Fibroblast of lung (primary cell): ENCODE data around the gene SPDYE16.
"Not testable (repeated sequence)": the region's sequence is repeated elsewhere in the genome, so short reads cannot be mapped to it uniquely, and the experiment has no call there.

ENCODE experiments used
- CTCF ChIP-seq, 2 donors: IDR thresholded peaks in 1 of 2; conservative IDR thresholded peaks in 1 of 2; 1 replicate in 1 of 2; 2 replicates in 1 of 2; pipeline ENCODE4 v1.5.1; 2011 to 2012; ENCODE audit warnings: low read length in 2 of 2, control low read depth in 1 of 2, inconsistent platforms in 1 of 2, low read depth in 1 of 2, mild to moderate bottlenecking in 1 of 2
- EZH2 ChIP-seq: IDR thresholded peaks from 2 replicates; pipeline ENCODE4 v1.5.1; 2012; ENCODE audit warnings: low read length, control low read depth, mild to moderate bottlenecking; ENCODE audit errors: missing control alignments

DNA sequence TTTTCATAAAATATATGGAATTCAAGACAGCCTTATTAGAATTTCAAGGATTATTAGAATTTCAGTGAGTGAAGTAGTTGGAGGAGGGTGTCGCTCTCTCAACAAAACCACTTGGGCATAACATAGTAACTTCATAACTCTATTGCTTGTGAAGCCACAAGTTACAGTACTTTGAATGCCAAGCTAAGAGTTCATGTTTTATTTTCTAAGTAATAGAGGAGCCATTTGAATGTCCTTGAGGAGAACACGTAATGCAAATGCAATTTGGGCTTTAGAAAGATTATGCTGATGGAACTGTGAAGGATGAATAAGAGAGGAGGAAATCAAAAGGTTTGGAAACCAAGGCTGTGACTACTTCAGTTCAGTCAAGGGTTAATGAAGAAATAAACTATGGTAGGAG is 32.3 kb upstream of the SPDYE16 start:
- TF ChIP-seq CTCF (conservative IDR thresholded peaks at IDR 0.05 in 1 of 2, IDR thresholded peaks at IDR 0.05 in 1 of 2; ENCODE audit: low read depth in 1 of 2, low read length in 2 of 2); EZH2: not testable (repeated sequence)
